GM21515 (cell line): ENCODE measurements around the gene CASTOR1.

Source experiments
- ATAC-seq: cut with Tn5 transposase; IDR thresholded peaks from one replicate; pipeline ENCODE4 v1.9.1; 2021; ENCODE audit not compliant: unreplicated experiment

Gene CASTOR1

GRCh38 chr22:30320021-30320556 lies 30.8 kb upstream of the CASTOR1 start:
- no peak for ATAC-seq

- ATAC-seq = no peak
These were observed 29.6 kb upstream of the CASTOR1 start for GRCh38 chr22:30318799-30319419.

DNA sequence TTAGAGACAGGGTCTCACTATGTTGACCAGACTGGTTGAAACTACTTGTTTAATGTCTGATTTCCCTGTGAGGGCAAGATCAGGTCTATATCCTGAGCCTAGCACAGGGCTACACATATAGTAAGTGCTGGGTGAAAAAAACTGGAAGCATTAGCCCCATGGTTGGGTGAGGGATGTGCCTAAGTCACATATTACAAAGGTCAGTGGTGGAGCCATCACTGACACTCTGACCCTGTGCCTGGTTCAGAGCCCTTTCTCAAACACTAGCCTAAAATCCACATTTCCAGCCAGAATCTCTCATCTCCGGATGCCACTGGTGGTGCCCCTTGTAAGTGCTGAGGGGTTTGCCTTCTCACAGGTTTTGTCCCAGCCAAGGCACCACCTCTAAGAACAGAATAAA lies 28.5 kb upstream of the CASTOR1 start:
- no peak for ATAC-seq

DNA sequence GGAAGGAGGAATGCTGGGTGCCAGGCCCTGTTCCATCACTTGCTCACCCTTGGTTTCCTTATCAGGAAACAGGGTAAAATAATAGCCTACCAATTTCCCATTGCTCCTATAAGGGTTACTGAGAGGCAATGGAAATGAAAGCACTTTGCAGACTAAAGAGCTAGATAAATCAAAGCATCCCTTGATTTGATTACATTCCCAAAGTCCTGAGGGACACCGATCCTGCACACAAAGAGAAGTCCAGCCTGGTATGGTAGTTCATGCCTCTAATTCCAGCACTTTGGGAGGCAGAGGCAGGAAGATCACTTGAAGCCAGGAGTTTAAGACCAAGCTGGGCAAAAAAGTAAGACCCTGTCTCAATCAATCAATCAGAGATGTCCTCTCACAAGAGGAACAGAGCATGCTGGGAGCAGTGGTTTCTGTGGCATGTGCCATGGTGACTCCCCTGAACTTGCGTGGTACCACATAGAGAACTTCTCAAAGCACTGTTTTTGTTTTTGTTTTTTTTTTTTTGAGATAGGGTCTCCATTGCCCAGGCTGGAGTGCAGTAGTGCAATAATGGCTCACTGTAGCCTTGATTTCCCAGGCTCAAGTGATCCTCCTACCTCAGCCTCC lies 26.8 kb upstream of the CASTOR1 start:
- ATAC-seq = no peak

DNA sequence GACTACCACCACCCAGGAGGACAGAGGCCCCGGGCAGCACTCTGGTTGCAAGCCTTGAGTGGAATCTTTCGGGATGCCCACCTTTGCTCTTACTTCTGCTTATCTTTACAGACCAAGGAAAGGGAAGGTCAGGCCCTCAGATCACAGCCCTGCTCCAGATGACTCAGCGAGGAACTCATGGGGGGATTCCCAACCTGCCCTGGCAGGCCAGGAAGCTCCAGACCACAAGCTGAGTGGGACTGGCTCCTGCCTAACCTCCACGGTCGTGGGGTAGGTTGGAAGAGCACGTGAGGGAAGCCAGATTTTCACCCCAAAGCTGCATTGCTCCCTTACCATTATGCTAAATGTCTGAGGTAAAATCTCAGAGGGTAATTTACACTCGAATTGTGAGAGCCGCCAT lies 25.6 kb upstream of the CASTOR1 start:
- ATAC-seq = no peak

- ATAC-seq = no peak
These were observed 24.4 kb upstream of the CASTOR1 start for GRCh38 chr22:30313527-30314363.

DNA sequence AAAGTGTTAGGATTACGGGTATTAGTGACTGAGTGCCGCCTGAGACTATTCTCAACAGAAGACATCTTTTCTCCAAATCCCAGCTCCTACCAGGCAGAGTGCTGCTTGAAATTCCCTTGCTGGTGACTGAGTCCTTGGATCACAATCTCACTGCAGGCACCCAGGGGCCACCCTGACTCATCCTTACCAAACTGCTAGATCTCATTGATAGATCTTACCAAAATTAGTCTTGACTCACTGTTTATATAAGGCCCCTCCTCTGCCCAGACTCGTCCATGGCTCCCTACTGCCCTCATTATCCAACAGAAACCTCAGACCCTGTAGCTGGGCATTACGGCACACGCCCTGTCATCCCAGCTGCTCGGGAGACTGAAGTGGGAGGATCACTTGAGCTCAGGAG lies 22.7 kb upstream of the CASTOR1 start:
- no peak for ATAC-seq

- ATAC-seq = no peak
These were observed 21.8 kb upstream of the CASTOR1 start for GRCh38 chr22:30310881-30311771.

DNA sequence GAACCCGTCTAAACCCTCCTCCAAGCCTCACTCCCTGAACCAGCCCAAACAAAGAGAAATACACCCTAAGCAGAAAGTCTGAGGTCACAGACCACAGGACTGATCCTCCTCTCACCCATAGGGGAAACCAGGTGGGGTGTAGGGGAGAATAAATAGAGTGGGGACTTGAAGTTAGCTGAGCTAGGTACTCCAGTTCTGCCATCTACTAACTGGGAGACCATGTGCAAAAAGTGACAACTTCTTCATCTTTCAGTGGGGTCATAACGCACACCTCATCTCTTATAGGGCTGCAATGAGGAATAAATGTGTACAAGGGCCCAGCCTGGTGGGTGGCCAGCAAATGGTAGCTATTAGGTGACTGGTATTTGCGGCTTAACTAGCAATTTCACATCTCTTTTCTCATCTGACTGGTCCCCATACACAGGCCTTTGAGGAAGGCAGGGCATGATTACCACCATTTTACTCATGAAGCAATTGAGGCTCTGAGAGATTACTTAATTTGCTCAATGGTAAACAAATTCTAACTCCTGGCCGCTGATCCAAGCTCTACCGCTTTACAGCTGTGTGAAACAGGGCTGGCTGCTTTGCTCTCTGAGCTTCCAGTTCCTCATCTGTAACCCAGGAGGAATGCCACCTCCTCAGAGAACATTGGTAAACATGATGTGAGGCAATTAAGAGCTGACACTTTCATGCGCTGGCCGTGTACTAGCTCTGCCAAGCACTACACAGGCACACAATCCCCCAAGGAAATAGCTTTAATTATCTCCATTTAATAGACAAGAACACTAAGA lies 20.8 kb upstream of the CASTOR1 start:
- ATAC-seq = no peak

DNA sequence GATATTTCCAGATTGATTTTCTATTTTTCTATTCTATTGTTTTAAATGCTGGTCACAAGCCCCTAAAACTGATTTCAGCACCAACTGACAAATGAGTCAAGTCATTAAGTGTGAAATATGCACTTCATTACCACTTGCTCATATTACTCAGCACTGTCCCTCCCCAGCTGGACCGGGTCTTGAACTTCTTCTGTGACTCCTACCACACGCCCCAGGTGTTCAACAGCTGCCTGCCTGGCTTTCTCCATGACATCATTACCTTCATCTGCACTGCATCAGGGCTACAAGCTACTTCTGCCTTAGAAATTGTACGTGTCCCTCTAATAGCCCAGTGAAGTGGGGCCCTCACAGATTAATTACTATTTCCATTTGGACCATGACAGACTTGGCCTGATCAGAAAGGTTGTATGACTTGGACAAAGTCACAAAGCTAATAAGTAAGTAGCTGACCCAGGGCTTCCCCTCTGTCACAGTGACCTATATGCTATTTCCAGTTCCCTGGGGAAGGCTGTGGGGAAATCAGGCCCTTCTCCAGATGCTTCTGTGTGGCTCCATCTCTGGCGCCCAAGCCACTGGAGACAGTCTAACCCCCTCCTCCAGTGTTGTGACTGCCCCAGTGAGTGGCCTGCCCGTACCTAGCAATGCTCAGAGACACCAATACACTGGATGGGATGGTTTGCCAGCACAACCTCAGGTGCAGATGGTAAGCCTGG lies 19.4 kb upstream of the CASTOR1 start:
- ATAC-seq = no peak

- ATAC-seq = no peak
These were observed 18.8 kb upstream of the CASTOR1 start for GRCh38 chr22:30308093-30308492.

DNA sequence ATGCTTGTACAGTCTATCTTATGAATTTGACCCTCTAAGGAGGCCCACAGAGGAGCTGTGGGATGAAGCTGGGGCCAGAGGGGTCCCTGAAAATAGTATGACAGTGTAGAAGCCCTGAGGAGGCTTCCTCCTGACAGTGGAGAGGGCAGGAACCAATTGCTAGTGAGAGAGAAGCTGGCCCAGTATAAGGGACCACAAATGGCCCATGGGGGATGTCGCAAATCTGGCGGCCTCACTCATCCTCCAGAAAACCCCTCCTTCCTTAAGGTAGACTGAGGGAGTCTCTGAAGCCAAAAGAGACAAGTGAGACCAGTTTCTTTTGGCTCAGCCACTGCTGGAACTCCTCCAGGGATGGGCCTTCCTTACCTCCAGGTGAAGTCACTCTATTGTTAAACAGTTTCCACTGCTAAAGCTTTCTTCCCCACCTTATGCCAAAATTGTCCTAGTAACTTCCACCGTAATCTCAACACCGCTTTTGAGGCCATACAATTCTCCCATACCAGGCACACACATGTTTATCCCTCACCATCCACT lies 17.8 kb upstream of the CASTOR1 start:
- ATAC-seq = no peak

DNA sequence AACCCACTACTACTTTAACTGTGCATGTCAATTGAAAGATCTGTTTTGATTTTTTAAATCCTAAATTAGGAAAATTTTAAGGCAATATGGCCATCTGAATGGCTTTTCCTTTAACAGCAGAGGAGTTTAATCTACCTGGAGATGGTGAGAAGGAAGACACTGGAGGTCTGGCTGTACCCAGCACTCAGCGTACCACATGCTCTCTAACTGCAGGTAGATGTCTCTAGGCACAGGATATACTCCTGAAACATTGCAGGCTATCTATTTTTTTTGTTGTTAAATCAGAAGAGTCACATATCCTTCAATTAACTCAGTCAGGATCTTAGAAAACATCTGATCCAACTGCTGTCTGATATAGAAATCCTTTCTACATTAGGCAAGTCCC lies 17.3 kb upstream of the CASTOR1 start:
- ATAC-seq = no peak

GRCh38 chr22:30305906-30306626 lies 16.8 kb upstream of the CASTOR1 start:
- ATAC-seq = no peak

DNA sequence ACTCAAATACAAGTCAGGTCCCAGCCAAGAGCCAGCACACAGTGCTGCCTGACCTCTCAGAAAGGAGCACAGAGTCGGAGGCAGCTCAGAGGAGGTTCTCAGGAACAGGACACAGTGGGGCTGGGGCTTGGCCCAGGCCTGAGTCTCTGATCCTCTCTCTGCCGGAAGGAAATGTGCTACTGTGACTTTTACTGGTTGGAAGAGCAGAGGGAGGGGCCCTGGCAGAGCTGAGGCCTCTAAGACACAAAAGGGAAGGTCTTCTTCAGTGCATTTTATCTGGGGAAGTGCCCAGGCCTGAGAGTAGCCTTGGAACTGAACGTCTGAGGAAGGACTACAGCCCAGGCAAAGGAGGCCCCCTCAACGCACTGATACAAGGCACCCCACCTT lies 16.2 kb upstream of the CASTOR1 start:
- ATAC-seq = no peak

DNA sequence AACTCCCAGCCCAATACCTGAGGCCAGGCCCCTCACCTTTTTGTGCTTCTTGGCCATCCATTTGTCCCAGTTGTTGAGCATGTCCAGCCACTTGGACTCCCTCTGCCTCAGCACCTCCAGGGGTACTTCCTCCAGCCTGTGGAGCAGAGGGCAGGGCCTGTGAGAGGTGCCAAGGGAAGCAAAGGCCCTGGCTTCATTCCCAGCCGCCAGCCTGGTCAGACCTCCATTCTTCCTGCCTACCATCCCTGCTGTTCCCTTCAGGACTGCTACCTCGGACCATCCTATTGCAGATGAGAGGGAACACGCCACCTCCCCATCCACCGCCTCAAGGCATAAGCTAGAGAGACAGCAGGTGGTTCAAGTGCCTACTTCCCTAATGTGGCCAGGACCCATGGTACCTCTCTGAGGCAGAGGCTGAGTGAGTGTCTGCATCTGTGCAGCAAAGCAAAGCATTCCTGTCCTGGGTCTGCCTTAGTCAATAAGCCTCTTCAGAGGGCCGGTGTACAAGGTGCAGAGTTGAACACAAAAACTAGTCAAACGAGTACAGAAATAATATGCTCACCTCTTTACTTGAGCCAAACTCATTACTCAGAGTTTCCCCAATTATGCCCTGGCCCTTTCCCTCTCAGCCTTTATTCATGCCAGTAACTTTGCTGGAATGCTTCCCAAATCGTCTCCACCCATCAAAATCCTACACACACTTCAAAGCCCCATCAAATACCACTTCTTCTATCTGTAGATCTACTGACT lies 15.4 kb upstream of the CASTOR1 start:
- no peak for ATAC-seq

GRCh38 chr22:30302810-30303138 lies 13.5 kb upstream of the CASTOR1 start:
- no peak for ATAC-seq
